Measurements from ENCODE around the gene MAD1L1. TPM values are rescaled to one million over a fixed set of nuclear protein-coding genes. Genes with fewer than 3 reads are reported as not detected.

MAD1L1 gene
- total RNA-seq, 2 donors from 2014 or later = 39.5 to 79.4 TPM

DNA sequence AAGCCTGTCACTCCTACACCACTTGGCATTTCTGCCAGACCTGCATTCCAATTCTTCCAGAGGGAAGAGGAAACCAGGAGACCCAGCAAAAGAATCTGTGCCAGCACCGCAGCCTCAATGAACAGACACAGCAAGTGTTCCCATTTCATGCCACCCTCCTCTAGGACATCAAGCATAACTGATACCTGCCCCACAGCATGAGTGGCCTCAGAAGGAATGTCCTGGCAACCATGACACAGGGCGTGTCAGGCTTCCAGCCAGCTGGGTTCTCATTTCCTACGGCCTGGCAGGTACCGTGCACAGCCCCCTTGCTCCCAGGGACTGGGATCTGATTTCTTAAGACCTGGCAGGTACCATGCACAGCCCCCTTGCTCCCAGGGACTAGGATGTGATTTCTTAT, 7.8 kb downstream of the MAD1L1 start:
- H3K4me1 Mint-ChIP-seq (ENCODE audit: low read depth in 2 of 2) = peaks cover 4 to 12% of the 10 kb centered on the region in 2 donors
- no peak for DNase-seq (ENCODE audit: low spot score)
- no peak for ATAC-seq
- H3K36me3 Mint-ChIP-seq = no peaks in the 10 kb centered on the region
- H3K4me3 Mint-ChIP-seq = no peak overlapping the region
- no peaks in the 10 kb centered on the region for H3K27me3 Mint-ChIP-seq
- no peak overlapping the region for H3K27ac Mint-ChIP-seq
- H3K9me3 Mint-ChIP-seq = no peaks in the 10 kb centered on the region

DNA sequence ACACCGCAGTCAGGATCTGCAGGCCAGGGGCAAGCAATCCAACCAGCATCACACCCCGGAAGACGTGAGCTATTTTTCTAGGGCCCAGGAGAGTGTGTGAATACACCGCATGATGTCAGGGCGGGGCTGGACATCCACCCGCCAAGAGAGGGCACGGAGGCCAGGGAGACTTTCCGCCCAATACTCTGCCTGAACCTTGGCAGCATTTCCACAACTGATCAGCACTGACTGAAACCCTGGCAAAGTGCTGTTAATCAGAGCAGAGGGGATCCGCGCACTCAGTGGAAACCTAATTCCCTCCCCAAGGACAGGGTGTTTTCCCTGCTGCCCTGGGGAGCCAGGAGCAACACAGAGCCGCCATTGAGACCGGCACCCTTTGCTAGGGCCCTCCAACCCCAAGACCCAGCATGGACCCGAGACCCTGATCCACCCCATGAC, 8.2 kb downstream of the MAD1L1 start:
- no peaks in the 10 kb centered on the region for H3K36me3 Mint-ChIP-seq
- ATAC-seq (no peak), DNase-seq (ENCODE audit: low spot score) (no peak)
- H3K27me3 Mint-ChIP-seq = no peaks in the 10 kb centered on the region
- no peak overlapping the region for H3K4me3 Mint-ChIP-seq
- H3K4me1 Mint-ChIP-seq (ENCODE audit: low read depth in 2 of 2) = peaks cover 1 to 9% of the 10 kb centered on the region in 2 donors
- no peak overlapping the region for H3K27ac Mint-ChIP-seq
- H3K9me3 Mint-ChIP-seq = no peaks in the 10 kb centered on the region

DNA sequence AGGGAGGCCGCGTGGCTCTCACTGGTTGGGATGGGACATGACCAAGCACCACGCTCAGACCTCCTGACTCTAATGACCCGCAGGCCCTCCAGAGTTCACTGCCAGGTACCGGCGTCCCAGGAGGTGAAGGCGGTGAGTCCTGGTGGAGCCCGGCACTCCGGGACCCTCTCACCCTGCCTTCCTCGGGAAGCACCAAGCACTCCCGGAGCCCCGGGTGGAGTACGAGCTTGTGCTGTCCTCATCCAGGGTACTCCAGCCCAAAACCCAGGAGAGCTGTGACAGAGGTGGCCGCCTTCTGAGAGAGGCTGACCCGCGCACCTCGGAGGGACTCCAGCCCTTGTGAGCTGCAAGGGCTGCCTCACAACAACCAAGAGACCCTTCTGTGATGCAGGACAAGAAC, 9.4 kb downstream of the MAD1L1 start:
- DNase-seq (ENCODE audit: low spot score) = no peak
- H3K36me3 Mint-ChIP-seq = no peaks in the 10 kb centered on the region
- peaks cover 0 to 9% of the 10 kb centered on the region in 2 donors for H3K4me1 Mint-ChIP-seq (ENCODE audit: low read depth in 2 of 2)
- ATAC-seq = peak in 1 of 2 donors; percentile 11
- H3K27me3 Mint-ChIP-seq = no peaks in the 10 kb centered on the region
- H3K4me3 Mint-ChIP-seq = no peak overlapping the region
- H3K27ac Mint-ChIP-seq = no peak overlapping the region
- H3K9me3 Mint-ChIP-seq = no peaks in the 10 kb centered on the region

DNA sequence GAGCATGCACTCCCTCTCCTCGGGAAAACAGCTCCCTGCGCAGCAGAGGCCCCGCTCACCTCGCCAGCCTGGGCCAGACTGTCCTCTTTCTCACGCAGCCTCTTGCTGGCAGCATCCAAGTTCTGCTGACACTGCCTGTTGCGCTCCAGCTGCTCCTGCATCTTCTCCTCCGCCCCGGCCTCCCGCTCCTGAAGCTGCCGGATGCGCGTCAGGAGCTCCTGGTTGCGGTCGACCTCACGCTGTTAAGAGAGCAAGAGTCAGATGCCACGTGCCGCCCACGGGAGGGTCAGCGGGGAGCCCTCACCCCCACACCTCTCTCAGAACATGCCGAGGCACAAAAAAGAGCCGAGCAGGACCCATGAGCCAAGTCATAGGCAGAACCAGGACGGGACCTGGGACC, 10.2 kb downstream of the MAD1L1 start:
- H3K27ac Mint-ChIP-seq = no peak overlapping the region
- H3K27me3 Mint-ChIP-seq = no peaks in the 10 kb centered on the region
- ATAC-seq (no peak), DNase-seq (ENCODE audit: low spot score) (no peak)
- H3K9me3 Mint-ChIP-seq = no peaks in the 10 kb centered on the region
- H3K4me1 Mint-ChIP-seq (ENCODE audit: low read depth in 2 of 2) = peaks cover 0 to 7% of the 10 kb centered on the region in 2 donors
- H3K4me3 Mint-ChIP-seq = no peak overlapping the region
- H3K36me3 Mint-ChIP-seq = no peaks in the 10 kb centered on the region

DNA sequence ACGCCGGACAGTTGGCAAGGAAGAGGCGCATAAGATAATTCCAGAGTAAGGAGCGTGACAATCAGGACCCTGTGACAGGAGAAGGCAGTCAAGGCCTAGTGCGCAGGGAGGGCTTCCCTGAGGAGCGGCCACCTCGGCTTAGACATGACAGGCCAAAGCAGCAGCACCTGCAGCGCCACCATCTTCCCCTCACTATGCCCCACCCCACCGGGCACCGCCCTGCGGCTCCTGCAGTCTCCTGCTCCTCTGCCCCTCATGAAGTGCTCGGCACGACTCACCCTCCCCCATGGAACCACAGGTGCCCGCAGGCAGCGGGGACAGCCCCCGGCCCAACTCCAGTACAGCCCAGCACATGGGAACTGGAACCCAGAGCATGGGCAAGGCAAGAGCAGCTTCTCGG, 11.8 kb downstream of the MAD1L1 start:
- Mint-ChIP-seq H3K4me1 (ENCODE audit: low read depth in 2 of 2) (peaks cover 0 to 6% of the 10 kb centered on the region in 2 donors), H3K27ac (no peak overlapping the region), H3K36me3 (peaks cover 4% of the 10 kb centered on the region), H3K27me3 (no peaks in the 10 kb centered on the region), H3K9me3 (no peaks in the 10 kb centered on the region), H3K4me3 (no peak overlapping the region)
- DNase-seq (ENCODE audit: low spot score) (no peak), ATAC-seq (no peak)

DNA sequence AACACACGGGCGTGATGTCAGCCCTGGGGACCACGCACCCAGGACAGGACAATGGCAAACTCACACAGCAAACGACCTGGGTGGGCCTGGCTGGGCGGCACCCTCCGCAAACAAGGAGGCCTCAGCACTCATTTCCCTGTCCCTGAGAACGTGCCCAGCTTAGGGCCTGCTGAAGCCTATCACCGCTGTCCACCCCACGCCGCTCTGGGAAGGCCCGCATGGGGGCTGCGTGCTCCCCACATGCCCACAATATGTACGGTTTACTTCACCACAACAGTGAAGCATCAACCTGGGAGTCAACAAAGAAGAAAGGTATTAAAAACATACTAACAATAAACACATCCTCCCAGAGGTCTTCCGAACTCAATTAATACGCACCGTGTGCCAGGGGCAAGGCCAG, 12.2 kb downstream of the MAD1L1 start:
- Mint-ChIP-seq H3K9me3 (no peaks in the 10 kb centered on the region), H3K27ac (no peak overlapping the region), H3K27me3 (no peaks in the 10 kb centered on the region), H3K4me1 (ENCODE audit: low read depth in 2 of 2) (peaks cover 0 to 6% of the 10 kb centered on the region in 2 donors), H3K4me3 (no peak overlapping the region), H3K36me3 (peaks cover 6% of the 10 kb centered on the region)
- no peak for DNase-seq (ENCODE audit: low spot score)
- ATAC-seq = no peak

DNA sequence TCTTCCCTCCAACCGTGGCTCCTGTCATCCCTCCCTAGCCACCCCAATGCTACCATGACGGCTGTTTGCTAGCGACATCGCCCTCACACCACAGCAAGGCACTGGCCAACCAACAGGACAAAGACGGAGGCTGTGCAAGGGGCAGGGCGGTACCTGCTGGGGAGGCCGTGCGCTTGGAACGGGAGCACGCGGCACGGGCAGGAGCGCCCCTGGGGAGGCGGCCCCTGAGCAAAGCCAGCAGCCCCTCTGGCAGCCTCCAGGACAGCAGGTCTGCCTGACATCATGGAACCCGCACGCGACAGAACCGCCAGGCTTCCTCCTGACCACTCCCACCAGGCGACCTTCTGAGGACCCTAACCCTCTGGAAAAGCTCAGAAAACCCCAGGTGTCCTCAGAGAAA, 12.7 kb downstream of the MAD1L1 start:
- ATAC-seq (no peak), DNase-seq (ENCODE audit: low spot score) (no peak)
- H3K4me3 Mint-ChIP-seq = no peak overlapping the region
- H3K27me3 Mint-ChIP-seq = no peaks in the 10 kb centered on the region
- H3K4me1 Mint-ChIP-seq (ENCODE audit: low read depth in 2 of 2) = peaks cover 0 to 8% of the 10 kb centered on the region in 2 donors
- H3K9me3 Mint-ChIP-seq = no peaks in the 10 kb centered on the region
- no peak overlapping the region for H3K27ac Mint-ChIP-seq
- H3K36me3 Mint-ChIP-seq = peaks cover 6% of the 10 kb centered on the region

DNA sequence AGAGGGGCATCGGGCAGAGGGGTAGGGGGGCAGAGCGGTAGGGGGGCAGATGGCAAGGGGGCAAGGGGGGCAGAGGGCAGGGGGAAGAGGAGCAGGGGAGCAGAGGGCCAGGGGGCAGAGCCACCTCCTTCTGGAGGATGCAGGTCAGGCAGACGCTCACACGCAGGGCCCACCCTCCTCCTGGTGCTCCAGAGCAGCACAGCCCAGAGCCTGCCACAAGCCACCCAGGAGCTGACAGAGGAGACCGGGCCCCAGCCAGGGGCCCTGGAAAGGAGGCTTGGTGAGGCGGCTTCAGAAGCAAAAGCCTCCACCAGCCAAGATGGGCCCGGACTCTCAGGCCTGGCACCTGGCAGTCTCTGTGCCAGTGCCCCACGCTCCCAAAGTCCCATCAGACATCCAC, 13.1 kb downstream of the MAD1L1 start:
- Mint-ChIP-seq H3K27me3 (no peaks in the 10 kb centered on the region), H3K36me3 (peaks cover 6% of the 10 kb centered on the region), H3K27ac (no peak overlapping the region), H3K4me3 (no peak overlapping the region), H3K4me1 (ENCODE audit: low read depth in 2 of 2) (peaks cover 0 to 8% of the 10 kb centered on the region in 2 donors), H3K9me3 (no peaks in the 10 kb centered on the region)
- DNase-seq (ENCODE audit: low spot score) = no peak
- ATAC-seq = no peak

DNA sequence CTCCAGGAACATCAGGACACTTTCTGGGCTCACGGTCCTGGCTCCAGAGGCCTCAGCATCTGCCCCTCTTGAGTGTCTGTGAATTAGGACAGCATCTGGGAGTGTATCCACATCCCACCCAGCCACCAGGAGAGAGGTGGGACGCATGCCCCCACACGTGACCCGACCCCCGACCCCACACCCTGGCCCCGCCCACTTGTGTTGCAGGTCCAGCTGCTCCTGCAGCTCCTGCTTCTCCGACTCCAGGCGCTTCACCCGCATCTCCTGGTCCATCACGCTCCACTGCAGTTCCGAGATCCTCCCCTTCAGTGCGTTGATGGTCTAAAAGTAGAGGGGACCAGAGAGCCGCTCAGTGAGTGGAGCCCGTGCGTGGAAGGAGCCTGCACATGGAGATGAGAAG, 13.6 kb downstream of the MAD1L1 start:
- H3K4me3 Mint-ChIP-seq = no peak overlapping the region
- no peaks in the 10 kb centered on the region for H3K9me3 Mint-ChIP-seq
- peaks cover 6% of the 10 kb centered on the region for H3K36me3 Mint-ChIP-seq

DNA sequence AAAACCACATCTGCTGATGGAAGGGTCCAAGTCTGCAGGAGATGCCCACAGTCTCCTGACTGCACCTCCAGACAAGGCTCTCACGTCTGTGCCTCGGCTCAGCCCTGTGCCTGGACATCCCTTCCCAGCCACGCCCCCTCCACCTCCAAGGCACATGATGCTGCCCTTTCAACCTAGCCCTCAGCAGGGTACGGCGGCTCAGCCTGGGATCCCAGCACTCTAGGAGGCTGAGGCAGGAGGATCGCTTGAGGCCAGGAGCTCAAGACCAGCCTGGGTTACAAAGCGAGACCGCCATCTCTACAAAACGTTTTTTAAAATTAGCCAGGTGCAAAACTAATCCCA, 14.3 kb downstream of the MAD1L1 start:
- H3K36me3 Mint-ChIP-seq = peaks cover 9% of the 10 kb centered on the region
- ATAC-seq (no peak), DNase-seq (ENCODE audit: low spot score) (no peak)
- no peaks in the 10 kb centered on the region for H3K27me3 Mint-ChIP-seq
- H3K4me3 Mint-ChIP-seq = no peak overlapping the region
- H3K4me1 Mint-ChIP-seq (ENCODE audit: low read depth in 2 of 2) = peaks cover 0 to 7% of the 10 kb centered on the region in 2 donors
- H3K9me3 Mint-ChIP-seq = no peaks in the 10 kb centered on the region
- no peak overlapping the region for H3K27ac Mint-ChIP-seq

More for the DNA sequence above, 13.6 kb downstream of the MAD1L1 start:
- Mint-ChIP-seq H3K27me3 (no peaks in the 10 kb centered on the region), H3K4me1 (ENCODE audit: low read depth in 2 of 2) (peaks cover 0 to 6% of the 10 kb centered on the region in 2 donors), H3K27ac (no peak overlapping the region)
- ATAC-seq (no peak), DNase-seq (ENCODE audit: low spot score) (no peak)

DNA sequence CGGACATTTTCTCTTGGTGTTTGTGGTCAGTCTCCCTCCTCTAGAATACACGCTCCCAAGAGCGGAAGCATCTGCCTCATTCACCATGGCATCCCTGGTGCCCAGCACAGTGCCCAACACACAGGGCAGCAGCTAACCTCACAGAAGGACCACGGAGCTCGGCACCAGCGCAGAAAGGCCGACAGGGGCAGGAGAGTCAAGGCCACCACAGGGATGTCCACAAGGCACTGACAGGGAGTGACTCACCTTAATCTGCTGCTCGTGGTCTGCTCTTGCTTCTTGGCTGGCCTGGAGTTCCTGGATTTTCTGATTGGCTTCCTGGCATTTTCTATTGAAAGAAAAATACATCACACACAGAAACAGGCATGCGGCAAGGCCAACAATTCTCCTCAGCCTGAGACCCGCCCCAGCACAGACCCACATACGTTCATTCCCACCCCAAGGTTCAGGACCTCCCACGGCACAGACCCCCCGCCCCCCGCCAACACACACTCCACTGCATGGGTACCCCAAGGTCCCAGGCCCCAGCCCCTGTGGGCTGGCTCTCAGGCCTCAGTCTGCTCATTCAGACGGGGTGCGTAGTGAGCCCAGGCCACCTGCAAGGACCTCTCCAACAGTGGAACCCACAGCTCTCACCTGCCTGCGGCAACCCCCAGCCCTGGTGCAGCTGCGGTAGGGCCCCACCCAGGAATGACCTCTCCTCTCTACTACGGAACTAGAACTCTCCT, 14.9 kb downstream of the MAD1L1 start:
- Mint-ChIP-seq H3K9me3 (no peaks in the 10 kb centered on the region), H3K27ac (no peak overlapping the region), H3K27me3 (no peaks in the 10 kb centered on the region), H3K4me1 (ENCODE audit: low read depth in 2 of 2) (peaks cover 0 to 7% of the 10 kb centered on the region in 2 donors), H3K4me3 (no peak overlapping the region), H3K36me3 (peaks cover 10% of the 10 kb centered on the region)
- ATAC-seq = no peak
- no peak for DNase-seq (ENCODE audit: low spot score)

DNA sequence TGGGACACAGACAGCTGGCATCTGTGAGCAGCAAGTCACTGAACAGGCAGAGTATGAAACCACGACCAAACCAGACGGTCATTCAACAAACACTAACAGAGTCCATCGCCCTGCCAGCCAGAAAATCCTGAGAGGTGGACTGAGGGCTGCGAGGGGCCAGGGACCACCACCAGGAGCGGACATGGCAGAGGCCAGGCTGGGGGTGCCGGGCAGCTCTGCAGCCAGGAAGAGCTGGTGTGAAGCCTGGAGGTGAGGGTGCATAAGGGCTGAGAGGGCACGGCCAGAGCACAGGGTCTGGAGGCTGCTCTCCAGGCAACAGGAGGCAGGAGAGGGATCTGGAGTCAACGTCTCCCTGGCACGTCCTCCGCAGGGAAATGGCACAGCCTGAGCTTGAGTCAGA, 15.5 kb downstream of the MAD1L1 start:
- H3K27me3 Mint-ChIP-seq = no peaks in the 10 kb centered on the region
- no peak for ATAC-seq
- H3K4me1 Mint-ChIP-seq (ENCODE audit: low read depth in 2 of 2) = peaks cover 0 to 7% of the 10 kb centered on the region in 2 donors
- no peaks in the 10 kb centered on the region for H3K9me3 Mint-ChIP-seq
- peaks cover 16% of the 10 kb centered on the region for H3K36me3 Mint-ChIP-seq
- H3K4me3 Mint-ChIP-seq = no peak overlapping the region
- H3K27ac Mint-ChIP-seq = no peak overlapping the region
- DNase-seq (ENCODE audit: low spot score) = no peak

DNA sequence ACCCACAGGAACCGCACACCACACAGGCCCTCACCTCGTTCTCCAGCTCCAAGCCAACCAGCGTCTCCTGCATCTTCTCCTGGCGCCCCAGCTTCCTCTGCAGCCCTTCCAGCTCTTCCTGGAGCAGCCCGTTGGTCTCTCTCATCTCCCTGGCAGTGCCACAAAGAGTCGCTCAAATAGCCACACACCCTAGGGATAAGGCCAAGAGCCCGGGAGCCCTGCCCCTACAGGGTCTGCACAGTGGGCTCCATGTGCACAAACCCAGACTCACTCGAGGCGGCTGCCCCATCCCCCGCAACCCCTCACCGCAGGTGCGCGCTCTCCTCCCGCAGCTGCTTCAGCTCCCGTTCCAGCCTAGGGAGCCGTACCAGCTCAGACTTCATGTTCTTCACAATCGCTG, 16.9 kb downstream of the MAD1L1 start:
- peak overlapping the region in 1 of 2 donors; percentile 37 for H3K27ac Mint-ChIP-seq
- no peak for ATAC-seq
- H3K4me1 Mint-ChIP-seq (ENCODE audit: low read depth in 2 of 2) = peaks cover 0 to 7% of the 10 kb centered on the region in 2 donors
- H3K27me3 Mint-ChIP-seq = no peaks in the 10 kb centered on the region
- DNase-seq (ENCODE audit: low spot score) = no peak
- H3K9me3 Mint-ChIP-seq = no peaks in the 10 kb centered on the region
- no peak overlapping the region for H3K4me3 Mint-ChIP-seq
- H3K36me3 Mint-ChIP-seq = peaks cover 16% of the 10 kb centered on the region

DNA sequence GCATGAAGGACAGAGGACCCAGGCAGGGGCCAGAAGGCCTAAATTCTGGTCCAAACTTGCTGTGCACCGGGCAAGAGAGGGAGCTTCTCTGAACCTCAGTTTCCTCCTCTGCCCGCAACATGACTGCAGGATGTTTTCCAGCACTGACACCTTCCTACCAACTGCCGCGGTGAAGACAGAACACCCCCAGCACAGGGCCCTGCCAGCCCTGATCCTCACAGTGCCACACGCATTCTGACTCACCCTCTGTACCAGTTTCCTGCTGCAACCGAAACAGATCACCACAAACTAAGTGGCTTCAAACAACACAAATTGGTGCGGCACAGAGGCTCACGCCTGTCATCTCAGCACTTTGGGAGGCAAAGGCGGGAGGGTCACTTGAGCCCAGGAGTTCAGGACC, 18.1 kb downstream of the MAD1L1 start:
- peaks cover 16% of the 10 kb centered on the region for H3K36me3 Mint-ChIP-seq
- H3K9me3 Mint-ChIP-seq = no peaks in the 10 kb centered on the region
- DNase-seq (ENCODE audit: low spot score) = no peak
- no peak overlapping the region for H3K27ac Mint-ChIP-seq
- H3K27me3 Mint-ChIP-seq = no peaks in the 10 kb centered on the region
- no peak overlapping the region for H3K4me3 Mint-ChIP-seq
- peaks cover 0 to 7% of the 10 kb centered on the region in 2 donors for H3K4me1 Mint-ChIP-seq (ENCODE audit: low read depth in 2 of 2)
- ATAC-seq = peak in 1 of 2 donors; percentile 62
